ENCODE data around the gene CDK12.

The CDK12 gene

DNA sequence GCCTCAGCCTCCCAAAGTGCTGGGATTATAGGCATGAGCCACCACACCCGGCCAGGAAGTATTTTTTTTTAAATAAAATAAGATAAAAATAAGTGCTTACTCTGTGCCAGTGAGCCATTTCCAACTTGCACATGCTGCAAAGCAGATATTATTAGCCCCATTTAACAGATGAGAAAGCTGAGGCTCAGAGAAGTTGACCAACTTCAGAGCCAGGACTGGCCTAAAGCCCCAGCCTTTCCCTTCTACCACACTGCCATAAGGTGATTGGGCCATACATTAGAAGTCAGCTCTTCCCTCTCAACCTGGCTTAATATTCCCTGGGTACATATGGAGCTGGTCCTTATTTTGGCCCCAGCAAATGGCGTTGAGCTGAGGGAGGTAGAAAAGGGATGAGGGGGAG is 121.4 kb downstream of the CDK12 start:
- DNase-seq (ENCODE audit: low read depth), result no peak
